Endothelial cell (in vitro differentiated cells): Measurements from ENCODE around the gene FNIP2. TPM values are rescaled to one million over a fixed set of nuclear protein-coding genes. Genes with fewer than 3 reads are reported as not detected.

ENCODE experiments used
- DNase-seq: peaks from one replicate; pipeline ENCODE4 v3.0.0; 2021; ENCODE audit warnings: low spot score
- H3K27ac Mint-ChIP-seq: one replicate; pipeline ENCODE4 v1.8.0; 2021; ENCODE audit warnings: mixed read lengths, inconsistent platforms; ENCODE audit not compliant: unreplicated experiment
- H3K27me3 Mint-ChIP-seq: one replicate; pipeline ENCODE4 v1.8.0; 2021; ENCODE audit warnings: mild to moderate bottlenecking, moderate library complexity, mixed read lengths, inconsistent platforms; ENCODE audit not compliant: unreplicated experiment
- H3K36me3 Mint-ChIP-seq: one replicate; pipeline ENCODE4 v1.8.0; 2021; ENCODE audit warnings: mild to moderate bottlenecking, low read depth, mixed read lengths, inconsistent platforms; ENCODE audit not compliant: unreplicated experiment
- H3K4me1 Mint-ChIP-seq: one replicate; pipeline ENCODE4 v1.8.0; 2021; ENCODE audit warnings: mild to moderate bottlenecking, mixed read lengths, inconsistent platforms; ENCODE audit not compliant: unreplicated experiment
- H3K4me3 Mint-ChIP-seq: one replicate; pipeline ENCODE4 v1.8.0; 2021; ENCODE audit warnings: mild to moderate bottlenecking, mixed read lengths, inconsistent platforms; ENCODE audit not compliant: unreplicated experiment
- H3K9me3 Mint-ChIP-seq: one replicate; pipeline ENCODE4 v1.8.0; 2021; ENCODE audit warnings: mixed read lengths, inconsistent platforms; ENCODE audit not compliant: unreplicated experiment
- CTCF ChIP-seq: fragments of 200-600 bp; sonication (generic); IDR thresholded peaks from one replicate; pipeline ENCODE4 v1.5.0; 2021; ENCODE audit warnings: antibody characterized with exemption; ENCODE audit not compliant: unreplicated experiment
- total RNA-seq: library from RNA; stranded (reverse); fragmentation: NEBNext Ultra II Directional; extraction: Animal tissue kit (Norgen Biotek cat#: 25700); gene quantifications from one replicate; pipeline ENCODE4 v1.2.1, GENCODE V29; 2021; ENCODE audit not compliant: unreplicated experiment

The FNIP2 gene
- total RNA-seq, 1 donor from 2014 or later, result 34.3 TPM

GRCh38 chr4:158763462-158763861 is 5.4 kb upstream of the FNIP2 start:
- no peaks in the 10 kb centered on the region for H3K9me3 Mint-ChIP-seq
- H3K4me1 Mint-ChIP-seq, result peaks cover 18% of the 10 kb centered on the region
- no peak for DNase-seq
- peaks cover 4% of the 10 kb centered on the region for H3K36me3 Mint-ChIP-seq
- no peak for TF ChIP-seq CTCF
- no peak overlapping the region for H3K27ac Mint-ChIP-seq
- H3K4me3 Mint-ChIP-seq, result no peak overlapping the region
- peaks cover 5% of the 10 kb centered on the region for H3K27me3 Mint-ChIP-seq

- no peak overlapping the region for H3K4me3 Mint-ChIP-seq
- TF ChIP-seq CTCF, result no peak
- H3K9me3 Mint-ChIP-seq, result no peaks in the 10 kb centered on the region
- H3K27me3 Mint-ChIP-seq, result peaks cover 9% of the 10 kb centered on the region
- no peak for DNase-seq
- H3K4me1 Mint-ChIP-seq, result peaks cover 36% of the 10 kb centered on the region
- H3K36me3 Mint-ChIP-seq, result peaks cover 4% of the 10 kb centered on the region
- H3K27ac Mint-ChIP-seq, result no peak overlapping the region
These were observed 2.3 kb upstream of the FNIP2 start for GRCh38 chr4:158766434-158767044.

GRCh38 chr4:158767451-158767850 is 1.4 kb upstream of the FNIP2 start:
- H3K4me3 Mint-ChIP-seq, result peak overlapping the region; percentile 96
- DNase-seq, result no peak
- H3K4me1 Mint-ChIP-seq, result peaks cover 45% of the 10 kb centered on the region
- peaks cover 4% of the 10 kb centered on the region for H3K36me3 Mint-ChIP-seq
- H3K27ac Mint-ChIP-seq, result no peak overlapping the region
- no peak for TF ChIP-seq CTCF
- H3K9me3 Mint-ChIP-seq, result no peaks in the 10 kb centered on the region
- peaks cover 9% of the 10 kb centered on the region for H3K27me3 Mint-ChIP-seq

- peak; percentile 43 for DNase-seq
- Mint-ChIP-seq H3K4me3 (peak overlapping the region; percentile 98), H3K27me3 (peaks cover 9% of the 10 kb centered on the region), H3K4me1 (peaks cover 54% of the 10 kb centered on the region), H3K27ac (peak overlapping the region; percentile 80), H3K9me3 (no peaks in the 10 kb centered on the region), H3K36me3 (peaks cover 4% of the 10 kb centered on the region)
- TF ChIP-seq CTCF, result no peak
These were observed 522 bp downstream of the FNIP2 start for GRCh38 chr4:158769175-158769921.

GRCh38 chr4:158770671-158771070 is 1.8 kb downstream of the FNIP2 start:
- no peak for DNase-seq
- no peak for TF ChIP-seq CTCF
- H3K36me3 Mint-ChIP-seq, result peaks cover 4% of the 10 kb centered on the region
- no peaks in the 10 kb centered on the region for H3K9me3 Mint-ChIP-seq
- peak overlapping the region; percentile 70 for H3K4me3 Mint-ChIP-seq
- H3K27me3 Mint-ChIP-seq, result peaks cover 9% of the 10 kb centered on the region
- H3K4me1 Mint-ChIP-seq, result peaks cover 64% of the 10 kb centered on the region
- H3K27ac Mint-ChIP-seq, result no peak overlapping the region
